Lung (tissue), 12 donors: ENCODE measurements around the gene BPIFB6. TPM values are rescaled to one million over a fixed set of nuclear protein-coding genes. Genes with fewer than 3 reads are reported as not detected.

ENCODE experiments used
- ATAC-seq: fragments of 200-7000 bp; cut with Tn5 transposase; one replicate; pipeline ENCODE4 v1.9.1; 2020; ENCODE audit warnings: moderate number of reproducible peaks; ENCODE audit not compliant: insufficient read depth, low FRiP score
- DNase-seq, 3 donors: peaks; one replicate each; pipeline ENCODE4 v3.0.0-alpha.2; 2013 to 2017
- H3K27ac ChIP-seq, 2 donors: one replicate each; pipeline ENCODE4 v1.5.1; 2013; ENCODE audit warnings: mild to moderate bottlenecking in 2 of 2, moderate library complexity in 2 of 2, control low read depth in 1 of 2, inconsistent platforms in 1 of 2, low read depth in 1 of 2, low read length in 1 of 2
- H3K27me3 ChIP-seq, 3 donors: one replicate each; pipeline ENCODE4 v1.5.1; 2013; ENCODE audit warnings: low read length in 2 of 3; ENCODE audit not compliant: control insufficient read depth in 3 of 3, insufficient read depth in 3 of 3
- H3K36me3 ChIP-seq, 4 donors: one replicate each; pipeline ENCODE4 v1.5.1; 2013; ENCODE audit warnings: low read length in 4 of 4, mild to moderate bottlenecking in 1 of 4, moderate library complexity in 1 of 4; ENCODE audit not compliant: control insufficient read depth in 4 of 4, insufficient read depth in 4 of 4
- H3K4me1 ChIP-seq, 5 donors: one replicate each; pipeline ENCODE4 v1.5.1; 2013; ENCODE audit warnings: low read length in 5 of 5, mild to moderate bottlenecking in 2 of 5, moderate library complexity in 1 of 5; ENCODE audit not compliant: control insufficient read depth in 5 of 5, insufficient read depth in 5 of 5
- H3K4me3 ChIP-seq: one replicate; pipeline ENCODE4 v1.5.1; 2013; ENCODE audit warnings: mild to moderate bottlenecking, control low read depth, moderate library complexity
- H3K9ac ChIP-seq, 2 donors: one replicate each; pipeline ENCODE4 v1.5.1; 2013; ENCODE audit warnings: low read length in 2 of 2, control low read depth in 1 of 2; ENCODE audit not compliant: insufficient read depth in 1 of 2
- H3K9me3 ChIP-seq, 4 donors: one replicate each; pipeline ENCODE4 v1.5.1; 2013; ENCODE audit warnings: low read length in 3 of 4, mild to moderate bottlenecking in 1 of 4, moderate library complexity in 1 of 4; ENCODE audit not compliant: control insufficient read depth in 4 of 4, insufficient read depth in 3 of 4
- WGBS, 2 donors: extraction: QIAGEN DNeasy Blood & Tissue Kit; methylation state at CpG; one replicate each; pipeline ENCODE4 v1.1.7; 2013; 5-methylcytosine and 5-hydroxymethylcytosine counted together
- polyA plus RNA-seq, 2 donors: library from polyadenylated mRNA; stranded (reverse); fragments of 200-250 nt; gene quantifications; one replicate each; pipeline ENCODE4 v1.2.1, GENCODE V29; 2013
- total RNA-seq, 2 donors: library from RNA; depleted of rRNA in 1 of 2; stranded (reverse); fragments of >200 nt in 1 of 2; gene quantifications; one replicate each; pipeline ENCODE4 v1.2.1, GENCODE V29; 2014 to 2021
- TF ChIP-seq, protein P1 (sequence below): IDR thresholded peaks from 2 replicates; pipeline ENCODE4 v1.5.1; 2012; ENCODE audit warnings: mild to moderate bottlenecking; ENCODE audit errors: control extremely low read depth, extremely low read depth
- donor health status: control.
- donor health status: control.
- donor health status: Bipolar disorder and iron deficiency.
- donor health status: healthy.
- donor health status: DM: yes; HTN: yes; CAD: no.

The BPIFB6 gene
- total and polyA plus RNA-seq, 4 donors, result not detected

- 88 to 93% methylated on average over 23 of the region's 23 CpGs for WGBS, 2 donors
- H3K9me3 ChIP-seq, result no peaks in the 10 kb centered on the region
- no peak for DNase-seq
Observed at GRCh38 chr20:33019465-33020277, 11.8 kb upstream of the BPIFB6 start.

DNA sequence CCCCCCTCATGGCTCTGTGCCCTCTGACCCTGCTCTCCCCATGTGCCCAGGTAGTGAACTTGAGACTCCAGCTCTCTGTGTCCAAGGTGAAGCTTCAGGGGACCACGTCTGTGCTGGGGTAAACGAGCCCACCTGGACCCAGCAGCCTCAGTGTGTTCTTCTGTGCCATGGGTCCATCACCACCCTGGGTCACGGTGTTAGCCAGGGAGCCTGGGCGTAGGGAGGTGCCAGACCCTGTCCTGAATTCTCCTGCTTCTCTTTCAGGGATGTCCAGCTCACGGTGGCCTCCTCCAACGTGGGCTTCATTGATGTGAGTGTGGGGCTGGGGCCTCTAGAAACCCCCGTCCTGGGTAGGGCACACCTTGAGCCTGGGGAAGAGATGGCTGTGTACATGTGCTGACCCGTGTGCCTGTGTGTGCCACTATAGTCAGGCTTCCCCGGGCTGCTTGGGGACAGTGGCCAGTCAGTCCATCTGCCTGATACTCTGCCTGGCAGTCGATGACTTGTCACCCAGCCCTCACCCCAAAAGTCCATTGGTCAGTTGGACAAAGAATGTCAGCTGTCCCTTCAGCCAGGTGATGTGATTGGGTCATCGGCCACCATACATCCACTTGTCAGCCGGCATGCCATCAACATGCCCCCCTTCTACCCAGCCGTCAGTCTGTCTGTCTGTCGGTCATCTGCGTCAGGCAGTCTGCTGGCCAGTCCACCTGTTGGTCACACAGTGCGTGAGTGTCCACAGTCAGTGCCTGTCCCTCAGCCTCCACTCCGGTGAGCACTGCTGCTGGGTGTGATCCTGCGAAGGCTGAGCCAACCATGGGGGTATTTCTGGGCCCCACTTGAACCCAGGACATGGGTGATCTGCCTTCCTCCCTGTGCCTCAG, 10.9 kb upstream of the BPIFB6 start:
- TF ChIP-seq, protein P1, sequence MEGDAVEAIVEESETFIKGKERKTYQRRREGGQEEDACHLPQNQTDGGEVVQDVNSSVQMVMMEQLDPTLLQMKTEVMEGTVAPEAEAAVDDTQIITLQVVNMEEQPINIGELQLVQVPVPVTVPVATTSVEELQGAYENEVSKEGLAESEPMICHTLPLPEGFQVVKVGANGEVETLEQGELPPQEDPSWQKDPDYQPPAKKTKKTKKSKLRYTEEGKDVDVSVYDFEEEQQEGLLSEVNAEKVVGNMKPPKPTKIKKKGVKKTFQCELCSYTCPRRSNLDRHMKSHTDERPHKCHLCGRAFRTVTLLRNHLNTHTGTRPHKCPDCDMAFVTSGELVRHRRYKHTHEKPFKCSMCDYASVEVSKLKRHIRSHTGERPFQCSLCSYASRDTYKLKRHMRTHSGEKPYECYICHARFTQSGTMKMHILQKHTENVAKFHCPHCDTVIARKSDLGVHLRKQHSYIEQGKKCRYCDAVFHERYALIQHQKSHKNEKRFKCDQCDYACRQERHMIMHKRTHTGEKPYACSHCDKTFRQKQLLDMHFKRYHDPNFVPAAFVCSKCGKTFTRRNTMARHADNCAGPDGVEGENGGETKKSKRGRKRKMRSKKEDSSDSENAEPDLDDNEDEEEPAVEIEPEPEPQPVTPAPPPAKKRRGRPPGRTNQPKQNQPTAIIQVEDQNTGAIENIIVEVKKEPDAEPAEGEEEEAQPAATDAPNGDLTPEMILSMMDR, result no peak
- no peak for DNase-seq
- 85 to 92% methylated on average over 18 of the region's 18 CpGs for WGBS, 2 donors
- no peak for ATAC-seq
- H3K4me1 ChIP-seq, result no peaks in the 10 kb centered on the region
- no peak overlapping the region for H3K27ac ChIP-seq
- H3K9me3 ChIP-seq, result no peaks in the 10 kb centered on the region
- no peak overlapping the region for H3K4me3 ChIP-seq
- no peaks in the 10 kb centered on the region for H3K36me3 ChIP-seq
- no peak overlapping the region for H3K9ac ChIP-seq
- H3K27me3 ChIP-seq, result peaks cover 0 to 24% (median 3%) of the 10 kb centered on the region in 3 donors

More at GRCh38 chr20:33019465-33020277, 11.8 kb upstream of the BPIFB6 start:
- no peak overlapping the region for H3K27ac ChIP-seq
- no peak overlapping the region for H3K9ac ChIP-seq
- no peaks in the 10 kb centered on the region for H3K4me1 ChIP-seq
- H3K36me3 ChIP-seq, result no peaks in the 10 kb centered on the region
- H3K4me3 ChIP-seq, result no peak overlapping the region
- no peak for ATAC-seq
- peaks cover 0 to 17% (median under 1%) of the 10 kb centered on the region in 3 donors for H3K27me3 ChIP-seq
- TF ChIP-seq, protein P1, result no peak

- TF ChIP-seq, protein P1, result no peak
- no peak for ATAC-seq
- Histone ChIP-seq H3K9me3 (no peaks in the 10 kb centered on the region), H3K27me3 (peaks cover 0 to 24% (median 3%) of the 10 kb centered on the region in 3 donors), H3K4me3 (no peak overlapping the region), H3K36me3 (no peaks in the 10 kb centered on the region), H3K9ac (no peak overlapping the region), H3K27ac (no peak overlapping the region), H3K4me1 (no peaks in the 10 kb centered on the region)
- 68 to 80% methylated on average over 3 of the region's 3 CpGs for WGBS, 2 donors
- DNase-seq, result no peak
Observed at GRCh38 chr20:33021879-33022278, 9.6 kb upstream of the BPIFB6 start.
